Cardiac fibroblast (primary cell): ENCODE measurements around the gene PHOSPHO1.
"Not testable (repeated sequence)": the region's sequence is repeated elsewhere in the genome, so short reads cannot be mapped to it uniquely, and the experiment has no call there.

Experiments
- DNase-seq, 2 donors: peaks; one replicate each; pipeline versions ENCODE4 v3.0.0 to v3.0.0-alpha.2; 2010; ENCODE audit warnings: low read depth in 2 of 2
- H3K4me3 ChIP-seq, 2 donors: replicated peaks in 1 of 2; 1 replicate in 1 of 2; 2 replicates in 1 of 2; pipeline ENCODE4 v1.5.1; 2011; ENCODE audit warnings: low read depth in 2 of 2, low read length in 2 of 2, mild to moderate bottlenecking in 2 of 2, moderate library complexity in 1 of 2
- TF ChIP-seq, protein P1 (sequence below): IDR thresholded peaks from one replicate; pipeline ENCODE4 v1.5.1; 2011; ENCODE audit warnings: low read depth, mild to moderate bottlenecking, low read length, inconsistent platforms

Gene PHOSPHO1, protein sequence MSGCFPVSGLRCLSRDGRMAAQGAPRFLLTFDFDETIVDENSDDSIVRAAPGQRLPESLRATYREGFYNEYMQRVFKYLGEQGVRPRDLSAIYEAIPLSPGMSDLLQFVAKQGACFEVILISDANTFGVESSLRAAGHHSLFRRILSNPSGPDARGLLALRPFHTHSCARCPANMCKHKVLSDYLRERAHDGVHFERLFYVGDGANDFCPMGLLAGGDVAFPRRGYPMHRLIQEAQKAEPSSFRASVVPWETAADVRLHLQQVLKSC

DNA sequence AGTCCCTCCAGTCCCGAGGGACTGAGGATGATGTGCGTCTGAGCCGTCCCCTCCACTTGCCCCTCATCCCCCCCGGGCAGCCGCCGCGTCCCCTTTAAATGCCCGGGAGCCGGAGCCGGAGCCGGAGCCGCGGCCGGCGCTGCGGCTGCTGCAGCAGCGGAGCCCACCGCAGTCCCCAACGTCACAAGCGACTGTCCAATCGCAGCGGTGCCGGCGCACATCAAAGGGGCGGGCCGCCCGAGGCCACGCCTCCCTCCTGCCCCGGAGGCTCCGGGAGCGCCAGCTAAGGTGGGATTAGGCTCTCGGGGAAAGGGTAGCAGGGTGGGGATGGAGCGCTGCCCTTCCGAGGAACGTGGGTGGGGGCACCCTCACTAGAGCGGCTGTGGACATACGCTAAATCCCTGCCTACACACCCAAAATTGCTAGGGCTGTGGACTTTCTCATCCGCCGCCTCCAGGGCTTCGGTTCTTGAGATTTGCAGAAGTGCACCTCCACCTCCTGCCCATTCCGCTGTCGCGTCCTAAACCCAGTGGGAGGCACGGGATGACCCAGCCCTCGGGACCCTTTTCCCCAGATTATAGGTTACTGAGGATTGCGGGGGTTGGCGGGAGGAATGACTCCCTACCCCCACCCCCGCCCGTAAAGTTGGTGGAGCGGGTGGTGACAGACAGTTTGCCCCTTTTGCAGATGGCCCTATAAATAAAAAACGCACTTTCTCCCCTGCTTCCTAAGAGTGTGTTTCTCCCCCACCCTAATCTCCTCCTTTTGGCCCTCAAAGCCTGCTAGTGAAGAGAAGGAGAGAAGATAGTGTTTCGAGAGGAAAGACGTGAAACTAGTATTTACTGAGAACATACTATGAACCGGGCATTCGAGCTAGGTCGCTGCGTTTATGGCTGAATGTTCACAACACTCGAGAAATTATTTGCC lies at the start of gene PHOSPHO1:
Gene PHOSPHO1, minus strand, starts transcription at position 152 of the 927 bp plus-strand sequence. CDS start 4,096 bp downstream, outside the sequence.
- TF ChIP-seq, protein P1, sequence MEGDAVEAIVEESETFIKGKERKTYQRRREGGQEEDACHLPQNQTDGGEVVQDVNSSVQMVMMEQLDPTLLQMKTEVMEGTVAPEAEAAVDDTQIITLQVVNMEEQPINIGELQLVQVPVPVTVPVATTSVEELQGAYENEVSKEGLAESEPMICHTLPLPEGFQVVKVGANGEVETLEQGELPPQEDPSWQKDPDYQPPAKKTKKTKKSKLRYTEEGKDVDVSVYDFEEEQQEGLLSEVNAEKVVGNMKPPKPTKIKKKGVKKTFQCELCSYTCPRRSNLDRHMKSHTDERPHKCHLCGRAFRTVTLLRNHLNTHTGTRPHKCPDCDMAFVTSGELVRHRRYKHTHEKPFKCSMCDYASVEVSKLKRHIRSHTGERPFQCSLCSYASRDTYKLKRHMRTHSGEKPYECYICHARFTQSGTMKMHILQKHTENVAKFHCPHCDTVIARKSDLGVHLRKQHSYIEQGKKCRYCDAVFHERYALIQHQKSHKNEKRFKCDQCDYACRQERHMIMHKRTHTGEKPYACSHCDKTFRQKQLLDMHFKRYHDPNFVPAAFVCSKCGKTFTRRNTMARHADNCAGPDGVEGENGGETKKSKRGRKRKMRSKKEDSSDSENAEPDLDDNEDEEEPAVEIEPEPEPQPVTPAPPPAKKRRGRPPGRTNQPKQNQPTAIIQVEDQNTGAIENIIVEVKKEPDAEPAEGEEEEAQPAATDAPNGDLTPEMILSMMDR = no peak
- peak; percentile 78 to 83 for DNase-seq
- peak within 1 kb of the TSS; percentile 67 to 78 for H3K4me3 ChIP-seq

DNA sequence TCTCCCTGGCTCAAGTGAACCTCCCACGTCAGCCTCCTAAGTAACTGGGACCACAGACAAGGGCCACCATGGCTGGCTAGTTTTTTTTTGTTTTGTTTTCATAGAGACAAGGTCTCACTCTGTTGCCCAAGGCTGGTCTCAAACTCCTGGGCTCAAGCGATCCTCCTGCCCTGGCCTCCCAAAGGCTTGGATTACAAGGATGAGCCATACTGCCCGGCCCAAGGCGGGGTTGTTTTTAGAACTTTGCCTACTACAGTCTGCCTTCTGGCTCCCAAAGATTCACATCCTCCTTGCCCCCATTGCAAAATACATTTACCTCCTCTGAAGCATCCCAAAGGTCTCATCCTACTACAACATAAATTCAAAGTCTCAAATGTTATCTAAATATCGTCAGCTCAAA lies 49.5 kb upstream of the PHOSPHO1 start:
- TF ChIP-seq, protein P1 = no peak
- no peak overlapping the region for H3K4me3 ChIP-seq
- no peak for DNase-seq

DNA sequence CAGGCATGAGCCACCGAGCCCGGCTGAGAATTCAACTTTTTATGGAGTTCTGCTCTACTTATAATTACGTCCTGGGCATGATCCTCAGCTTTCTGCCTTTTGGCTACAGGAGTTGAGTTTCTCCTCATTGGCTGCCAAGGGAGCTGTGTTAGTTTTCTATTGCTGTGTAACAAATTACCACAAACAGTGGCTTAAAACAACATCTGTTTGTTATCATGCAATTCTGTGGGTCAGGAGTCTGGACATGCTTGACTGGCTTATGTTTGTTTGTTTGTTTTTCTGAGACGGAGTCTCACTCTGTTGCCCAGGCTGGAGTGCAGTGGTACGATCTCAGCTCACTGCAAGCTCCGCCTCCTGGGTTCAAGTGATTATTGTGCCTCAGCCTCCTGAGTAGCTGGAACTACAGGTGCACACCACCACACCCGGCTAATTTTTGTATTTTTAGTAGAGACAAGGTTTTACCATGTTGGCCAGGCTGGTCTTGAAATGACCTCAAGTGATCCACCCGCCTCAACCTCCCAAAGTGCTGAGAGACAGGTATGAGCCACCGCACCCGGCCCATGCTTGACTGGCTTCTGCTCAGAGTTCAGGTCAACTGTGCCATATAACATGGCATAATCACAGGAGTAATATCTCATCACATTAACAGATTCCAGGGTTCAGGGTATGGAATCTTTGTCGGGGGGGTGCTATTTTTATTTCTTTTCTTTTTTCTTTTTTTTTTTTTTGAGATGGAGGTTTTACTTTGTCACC lies 48.9 kb upstream of the PHOSPHO1 start:
- not testable (repeated sequence) for DNase-seq, H3K4me3 ChIP-seq

DNA sequence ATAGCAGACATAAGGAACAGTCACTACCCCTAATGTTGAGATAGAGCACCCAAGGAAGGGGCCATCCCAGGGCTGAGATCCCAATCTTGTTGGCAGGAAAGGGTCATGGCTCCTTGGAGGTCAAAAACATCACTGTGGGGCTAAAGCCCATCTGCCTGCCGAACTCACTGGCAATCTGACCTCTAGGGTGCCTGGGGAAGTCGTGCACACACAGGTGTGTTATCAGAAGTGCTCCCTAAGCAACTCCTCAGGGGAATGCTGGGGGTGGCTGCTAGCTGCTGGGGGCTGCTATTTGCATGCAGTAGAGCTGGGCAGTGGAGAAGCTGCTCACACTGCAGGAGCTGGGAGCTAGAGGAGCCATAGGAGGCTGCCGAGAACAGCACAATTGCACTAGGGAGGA lies 47.5 kb upstream of the PHOSPHO1 start:
- TF ChIP-seq, protein P1 = no peak
- no peak overlapping the region for H3K4me3 ChIP-seq
- no peak for DNase-seq

DNA sequence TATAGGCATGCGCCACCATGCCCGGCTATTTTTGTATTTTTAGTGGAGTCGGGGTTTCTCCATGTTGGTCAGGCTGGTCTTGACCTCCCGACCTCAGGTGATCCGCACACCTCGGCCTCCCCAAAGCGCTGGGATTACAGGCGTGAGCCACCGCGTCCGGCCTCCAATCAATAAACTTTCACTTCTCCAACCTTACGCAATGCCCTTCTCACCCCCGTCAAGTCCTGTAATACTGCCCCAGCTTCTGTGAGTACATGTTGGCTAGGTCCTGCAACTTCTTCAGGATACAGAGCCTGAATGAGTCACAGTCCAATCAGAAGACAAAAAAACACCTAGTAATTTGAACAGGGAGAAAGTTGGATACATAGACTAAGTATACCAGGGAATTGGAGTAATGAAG lies 47.1 kb upstream of the PHOSPHO1 start:
- H3K4me3 ChIP-seq = no peak overlapping the region
- TF ChIP-seq, protein P1 = no peak
- DNase-seq = no peak

DNA sequence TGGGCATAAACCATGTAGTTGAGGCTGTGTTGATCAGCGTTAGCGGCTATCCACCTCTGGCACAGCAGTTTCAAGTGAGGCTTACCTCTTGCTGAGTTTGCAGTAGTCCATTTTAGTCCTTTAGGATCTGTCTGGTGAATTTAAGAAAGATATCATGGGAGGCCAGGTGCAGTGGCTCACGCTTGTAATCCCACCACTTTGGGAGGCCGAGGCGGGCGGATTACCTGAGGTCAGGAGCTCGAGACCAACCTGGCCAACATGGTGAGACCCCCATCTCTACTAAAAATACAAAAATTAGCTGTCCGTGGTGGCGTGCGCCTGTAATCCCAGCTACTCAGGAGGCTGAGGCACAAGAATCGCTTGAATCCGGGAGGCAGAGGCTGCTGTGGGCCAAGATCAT lies 45.4 kb upstream of the PHOSPHO1 start:
- not testable (repeated sequence) for DNase-seq, H3K4me3 ChIP-seq

DNA sequence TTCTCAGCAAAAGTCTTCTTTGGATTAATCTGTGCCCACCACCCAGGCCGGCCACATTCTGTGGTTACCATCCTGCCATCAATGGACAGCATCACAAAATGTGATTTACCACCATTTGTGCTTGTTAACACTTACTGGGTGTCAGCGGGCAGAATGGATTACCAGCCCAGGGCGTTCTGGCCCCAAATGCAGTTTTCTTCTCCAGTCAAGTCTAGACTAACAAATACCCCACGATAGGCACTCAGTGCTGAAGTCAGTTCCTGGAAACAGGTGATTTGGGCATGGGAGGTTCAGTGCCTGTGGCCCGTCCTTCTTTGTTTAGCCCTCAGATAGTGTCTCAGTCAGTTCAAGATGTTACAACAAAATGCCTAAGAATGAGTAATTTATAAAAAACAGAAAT lies 38.8 kb upstream of the PHOSPHO1 start:
- DNase-seq = no peak
- TF ChIP-seq, protein P1 = no peak
- H3K4me3 ChIP-seq = no peak overlapping the region
